Measurements from ENCODE around the gene ESYT1. TPM values are rescaled to one million over a fixed set of nuclear protein-coding genes. Genes with fewer than 3 reads are reported as not detected.

Gene ESYT1
- total RNA-seq (2011; cell fraction: chromatin; rRNA removed; ENCODE audit: low replicate concordance) = 495 and 946 TPM in 2 replicates
- total RNA-seq (2011; cell fraction: nucleolus; rRNA removed) = 651 and 665 TPM in 2 replicates
- total RNA-seq (2011; cell fraction: nucleoplasm; rRNA removed) = 590 and 653 TPM in 2 replicates
- total RNA-seq (2014; rRNA removed) (176 and 237 TPM in 2 replicates), total RNA-seq (2014; rRNA removed; fragmentation: Illumina TruSeq; extraction: Trizol) (113 and 132 TPM in 2 replicates), total RNA-seq (2015; rRNA removed; fragmentation: Illumina TruSeq; extraction: Trizol) (132 and 133 TPM in 2 replicates), total RNA-seq (2021) (237 and 251 TPM in 2 replicates), polyA plus RNA-seq (2011; rRNA removed) (164 and 228 TPM in 2 replicates), polyA plus RNA-seq (2014; fragmentation: Illumina TruSeq; extraction: Trizol) (396 and 420 TPM in 2 replicates), polyA plus RNA-seq (2014; fragmentation: Nextera tagmentation; extraction: Ambion mirVana) (100 to 1,000 TPM; 156 to 194 TPM), polyA plus RNA-seq (2014; rRNA removed) (146 and 160 TPM in 2 replicates), polyA minus RNA-seq (2011; rRNA and poly(A)+ RNA removed) (245 and 274 TPM in 2 replicates), Bru-seq, nascent RNA (percentile 86 among the genes with signal in this experiment), BruChase-seq, experiment 1, labeled RNA remaining after a 2-hour chase (percentile 83 among the genes with signal in this experiment), BruChase-seq, experiment 2, labeled RNA remaining after a 6-hour chase (percentile 89 among the genes with signal in this experiment)
- polyA plus RNA-seq (2011; cell fraction: cytosol; rRNA removed) = 207 and 344 TPM in 2 replicates
- 429 and 469 TPM in 2 replicates for polyA plus RNA-seq (2011; cell fraction: nucleus; rRNA removed)
- polyA plus RNA-seq (2012) = 168 and 357 TPM in 2 replicates
- 212 and 259 TPM in 2 replicates for polyA minus RNA-seq (2011; cell fraction: cytosol; rRNA and poly(A)+ RNA removed)
- polyA minus RNA-seq (2011; cell fraction: nucleus; rRNA and poly(A)+ RNA removed) = 126 and 169 TPM in 2 replicates
- long read RNA-seq, experiment 1, full-length matches to known transcripts = 178 of 542 reads
- long read RNA-seq, experiment 1, partial matches to known transcripts = 280 of 542 reads
- long read RNA-seq, experiment 1, other reads (novel, unspliced or antisense) = 84 of 542 reads
- long read RNA-seq, experiment 2, full-length matches to known transcripts = 123 of 258 reads
- long read RNA-seq, experiment 2, partial matches to known transcripts = 98 of 258 reads
- long read RNA-seq, experiment 2, other reads (novel, unspliced or antisense) = 37 of 258 reads
- long read RNA-seq, experiment 3, full-length matches to known transcripts = 32 of 60 reads
- long read RNA-seq, experiment 3, partial matches to known transcripts = 14 of 60 reads
- long read RNA-seq, experiment 3, other reads (novel, unspliced or antisense) = 14 of 60 reads

GRCh38 chr12:56127888-56128669 is at the start of gene ESYT1:
TSS of gene ESYT1 (plus strand) at chr12:56128267. CDS start at chr12:56128320, 53 bp downstream.
- FAIRE-seq (peak; percentile 98), ATAC-seq (peak; percentile 89), DNase-seq (ENCODE audit: extremely low read depth in 1 of 4, low spot score in 3 of 4) (peak; percentile 95 to 100 (median 97))
- H3K27me3 ChIP-seq (ENCODE audit: control insufficient read depth in 2 of 2, insufficient read depth in 2 of 2, low read length in 2 of 2) = no peaks in the 10 kb centered on the region
- H3K36me3 ChIP-seq (ENCODE audit: control insufficient read depth, insufficient read depth, low read length) = peaks cover 36% of the 10 kb centered on the region
- H3K4me2 ChIP-seq (ENCODE audit: insufficient read depth, low read length) = peak within 1 kb of the TSS; percentile 98
- H3K4me1 ChIP-seq (replicated peaks in 1 of 2; ENCODE audit: control insufficient read depth in 2 of 2, insufficient read depth in 2 of 2, low read length in 2 of 2) = peaks cover 31 to 46% of the 10 kb centered on the region in 2 experiments
- peaks cover 52% of the 10 kb centered on the region for H3K79me2 ChIP-seq (ENCODE audit: control insufficient read depth, insufficient read depth, low read length)
- no peaks in the 10 kb centered on the region for H3K9me3 ChIP-seq (replicated peaks; ENCODE audit: control insufficient read depth, insufficient read depth, low read depth, low read length)
- H3K4me3 ChIP-seq = peak within 1 kb of the TSS; percentile 92
- H3K27ac ChIP-seq (ENCODE audit: extremely low read depth, low read depth, low read length) = peak within 1 kb of the TSS; percentile 93
- intact Hi-C loops (cut with micrococcal nuclease) = loop anchor here (1.0 kb wide), 1 partner anchor 30 kb away; the partner anchor contains the start of gene MYL6
- ChIA-PET POLR2A (interaction anchor here (0.5 to 5.6 kb wide), 20 partner anchors 8 to 511 kb away, joined by 3 to 85 read pairs (median 6); partner anchors contain the start of genes MYL6, PA2G4, RNF41 and RPL41), CTCF (ENCODE audit: low intra/inter-chr PET ratio) (no interaction called here)
- under 1% methylated on average over 41 of the region's 49 CpGs for WGBS (ENCODE audit: insufficient coverage, low coverage, missing lambda C conversion rate)
- H2AFZ ChIP-seq (ENCODE audit: low read depth, low read length) = peak within 1 kb of the TSS; percentile 34
- BruUV-seq (replicated peaks) = TSS peak; percentile 61
- in situ Hi-C loops (cut with MboI) = loop anchor here (5.0 to 10.0 kb wide), 2 partner anchors 59 to 337 kb away; partner anchors contain the start of genes SMARCC2 and SPRYD4
- peaks cover 6% of the 10 kb centered on the region for H3K9me1 ChIP-seq (ENCODE audit: control insufficient read depth, insufficient read depth, low read length)
- H3K9ac ChIP-seq (ENCODE audit: insufficient read depth in 1 of 2, low read depth in 2 of 2, low read length in 2 of 2) = peak within 1 kb of the TSS; percentile 96 to 98
- peaks cover 5% of the 10 kb centered on the region for H4K20me1 ChIP-seq (replicated peaks; ENCODE audit: control insufficient read depth, insufficient read depth, low read length)
- no peak for TF ChIP-seq TFE3 (CRISPR knock-in tag; IDR thresholded peaks at IDR 0.05)
- TF ChIP-seq KDM4B (IDR thresholded peaks at IDR 0.05; ENCODE audit: borderline replicate concordance in 2 of 2, low read depth in 1 of 2) = 0 out of 4 replicates have a peak, but pooled peaks of 1 of the 2 experiments have one; percentile 22
- TF ChIP-seq RBM22 (IDR thresholded peaks at IDR 0.05; ENCODE audit: low read depth, low read length, poor library complexity, severe bottlenecking) = peak; percentile 95
- 0 out of 2 replicates have a peak, but pooled peaks have one; percentile 62 for TF ChIP-seq HMBOX1 (IDR thresholded peaks at IDR 0.05)
- no peak for TF ChIP-seq ZNF253 (CRISPR knock-in tag; conservative IDR thresholded peaks at IDR 0.05)
- TF ChIP-seq CTCF (IDR thresholded peaks at IDR 0.05 in 2 of 3, conservative IDR thresholded peaks at IDR 0.05 in 1 of 3; ENCODE audit: insufficient read depth in 2 of 3, low read depth in 1 of 3, low read length in 3 of 3) = peak in 2 of 3 experiments; percentile 3 to 14; a peak in 2 of 6 replicates
- no peak for TF ChIP-seq ELK1 (CRISPR knock-in tag; IDR thresholded peaks at IDR 0.05)
- TF ChIP-seq MBD2 (IDR thresholded peaks at IDR 0.05; ENCODE audit: borderline replicate concordance, low read depth) = peak; percentile 65; the same call in 1 of the 2 replicates

All from K562 (cell line).